H1 (cell line): ENCODE results near the gene TSPAN1. TPM values are rescaled to one million over a fixed set of nuclear protein-coding genes. Genes with fewer than 3 reads are reported as not detected.

Experiments used
- CTCF ChIA-PET: fragments of 300-600 bp; sonication (Branson Sonifier 250); formaldehyde crosslinking; loops from one replicate; lab custom pipeline; 2021; ENCODE audit not compliant: partially characterized antibody; lab: Charles Lee
- POLR2A ChIA-PET: fragments of 300-600 bp; sonication (Branson Sonifier 250); formaldehyde crosslinking; loops from one replicate; lab custom pipeline; 2021; ENCODE audit warnings: inconsistent platforms; ENCODE audit not compliant: partially characterized antibody; lab: Charles Lee
- DNase-seq, 2 experiments: peaks; one replicate each; pipeline versions ENCODE4 v3.0.0 to v3.0.0-alpha.2; 2010 to 2022; ENCODE audit warnings: low spot score in 2 of 2, low read depth in 1 of 2, mixed read lengths in 1 of 2
- FAIRE-seq: peaks from 2 replicates; lab custom pipeline; 2011; peaks lifted over from hg19 to GRCh38; lab: Jason Lieb, UNC
- H2AFZ ChIP-seq: 2 replicates; pipeline ENCODE4 v1.8.1; 2012; ENCODE audit warnings: low read length, inconsistent platforms
- H2AK5ac ChIP-seq: 2 replicates; pipeline ENCODE4 v1.6.1; 2013; ENCODE audit warnings: low read depth, low read length
- H2BK120ac ChIP-seq: replicated peaks from 2 replicates; pipeline ENCODE3; 2013; ENCODE audit warnings: low read depth, low read length, inconsistent platforms
- H2BK12ac ChIP-seq: 2 replicates; pipeline ENCODE4 v1.6.1; 2013; ENCODE audit warnings: low read depth, low read length
- H2BK15ac ChIP-seq: 2 replicates; pipeline ENCODE4 v1.6.1; 2013; ENCODE audit warnings: low read length
- H2BK20ac ChIP-seq: 2 replicates; pipeline ENCODE4 v1.6.1; 2013; ENCODE audit warnings: low read length
- H2BK5ac ChIP-seq: 2 replicates; pipeline ENCODE4 v1.6.1; 2013; ENCODE audit warnings: low read depth, low read length
- H3K14ac ChIP-seq: 2 replicates; pipeline ENCODE4 v1.6.1; 2013; ENCODE audit warnings: inconsistent platforms; ENCODE audit not compliant: insufficient read length
- H3K18ac ChIP-seq: 2 replicates; pipeline ENCODE4 v1.6.1; 2013; ENCODE audit warnings: low read length; ENCODE audit errors: extremely low read depth
- H3K23ac ChIP-seq: 2 replicates; pipeline ENCODE4 v1.6.1; 2013; ENCODE audit warnings: inconsistent platforms; ENCODE audit not compliant: insufficient read length
- H3K23me2 ChIP-seq: 2 replicates; pipeline ENCODE4 v1.6.1; 2013; ENCODE audit warnings: low read depth, low read length
- H3K27ac ChIP-seq: 2 replicates; pipeline ENCODE4 v1.6.1; 2011; ENCODE audit warnings: low read depth, low read length, inconsistent platforms
- H3K27me3 ChIP-seq, 4 experiments: replicated peaks in 1 of 4; 1 replicate in 1 of 4; 2 replicates in 3 of 4; pipeline versions ENCODE4 v1.6.1 to v1.8.1; 2011 to 2013; ENCODE audit warnings: low read length in 3 of 4, mild to moderate bottlenecking in 3 of 4, inconsistent platforms in 2 of 4, mixed read lengths in 2 of 4, moderate library complexity in 1 of 4; ENCODE audit not compliant: control insufficient read depth in 3 of 4, insufficient read depth in 3 of 4; ENCODE audit errors: extremely low read depth in 1 of 4
- H3K36me3 ChIP-seq, 4 experiments: 2 replicates each; pipeline versions ENCODE4 v1.6.1 to v1.8.1; 2011 to 2013; ENCODE audit warnings: mild to moderate bottlenecking in 4 of 4, low read length in 3 of 4, moderate library complexity in 2 of 4, control low read depth in 1 of 4, inconsistent platforms in 1 of 4; ENCODE audit not compliant: insufficient read depth in 4 of 4, control insufficient read depth in 2 of 4
- H3K4ac ChIP-seq: replicated peaks from 2 replicates; pipeline ENCODE3; 2013; ENCODE audit warnings: low read length, low read depth, mixed read lengths, inconsistent platforms; ENCODE audit not compliant: insufficient read length
- H3K4me1 ChIP-seq, 4 experiments: replicated peaks in 1 of 4; 1 replicate in 1 of 4; 2 replicates in 3 of 4; pipeline versions ENCODE4 v1.6.1 to v1.8.1; 2011 to 2013; ENCODE audit warnings: low read length in 3 of 4, inconsistent platforms in 2 of 4, mixed read lengths in 1 of 4; ENCODE audit not compliant: insufficient read depth in 4 of 4, control insufficient read depth in 3 of 4
- H3K4me2 ChIP-seq, 2 experiments: 2 replicates each; pipeline versions ENCODE4 v1.6.1 to v1.8.1; 2011 to 2013; ENCODE audit warnings: low read depth in 2 of 2, low read length in 2 of 2, control low read depth in 1 of 2, inconsistent platforms in 1 of 2, mild to moderate bottlenecking in 1 of 2; ENCODE audit not compliant: insufficient read depth in 1 of 2
- H3K4me3 ChIP-seq, 4 experiments: fragments of 200-600, 300-600 bp in 1 of 4; sonication (generic), shearing (Covaris generic), sonication (Bioruptor Twin) in 1 of 4; 2 replicates each; pipeline versions ENCODE4 v1.5.1 to v1.8.1; 2011 to 2016; ENCODE audit warnings: low read length in 4 of 4, low read depth in 3 of 4, control low read depth in 2 of 4, inconsistent platforms in 2 of 4, mild to moderate bottlenecking in 2 of 4, mixed read lengths in 1 of 4, moderate library complexity in 1 of 4; ENCODE audit not compliant: insufficient read depth in 2 of 4; ENCODE audit errors: extremely low read depth in 1 of 4
- H3K56ac ChIP-seq: replicated peaks from 2 replicates; pipeline ENCODE3; 2013; ENCODE audit warnings: low read depth, mild to moderate bottlenecking, mixed read lengths, low read length, inconsistent platforms; ENCODE audit not compliant: insufficient read length
- H3K79me1 ChIP-seq: 2 replicates; pipeline ENCODE4 v1.6.1; 2013; ENCODE audit warnings: low read depth, low read length, control low read depth
- H3K79me2 ChIP-seq, 2 experiments: 2 replicates each; pipeline versions ENCODE4 v1.6.1 to v1.8.1; 2012 to 2013; ENCODE audit warnings: low read length in 2 of 2, mild to moderate bottlenecking in 2 of 2, inconsistent platforms in 1 of 2; ENCODE audit not compliant: insufficient read depth in 2 of 2, control insufficient read depth in 1 of 2
- H3K9ac ChIP-seq, 4 experiments: replicated peaks in 1 of 4; 1 replicate in 1 of 4; 2 replicates in 3 of 4; pipeline versions ENCODE4 v1.6.1 to v1.8.1; 2011 to 2013; ENCODE audit warnings: low read depth in 3 of 4, low read length in 3 of 4, control low read depth in 2 of 4, mild to moderate bottlenecking in 2 of 4, moderate library complexity in 2 of 4, inconsistent platforms in 1 of 4; ENCODE audit errors: extremely low read depth in 1 of 4
- H3K9me3 ChIP-seq, 2 experiments: 2 replicates each; pipeline versions ENCODE4 v1.6.1 to v1.8.1; 2012 to 2013; ENCODE audit warnings: mild to moderate bottlenecking in 2 of 2, moderate library complexity in 2 of 2, control low read depth in 1 of 2, inconsistent platforms in 1 of 2, low read depth in 1 of 2, low read length in 1 of 2, mixed read lengths in 1 of 2; ENCODE audit not compliant: insufficient read depth in 2 of 2
- H4K20me1 ChIP-seq, 2 experiments: replicated peaks in 1 of 2; 2 replicates each; pipeline versions ENCODE3 to v1.8.1; 2011 to 2013; ENCODE audit warnings: inconsistent platforms in 2 of 2, low read length in 2 of 2, mild to moderate bottlenecking in 1 of 2; ENCODE audit not compliant: insufficient read depth in 2 of 2, control insufficient read depth in 1 of 2
- H4K5ac ChIP-seq: 2 replicates; pipeline ENCODE4 v1.6.1; 2013; ENCODE audit warnings: low read length, low read depth, mixed read lengths, inconsistent platforms; ENCODE audit not compliant: insufficient read length
- H4K8ac ChIP-seq: 2 replicates; pipeline ENCODE4 v1.8.0; 2013; ENCODE audit warnings: mild to moderate bottlenecking, moderate library complexity, low read length, inconsistent platforms; ENCODE audit not compliant: insufficient read depth; ENCODE audit errors: extremely low read depth
- H4K91ac ChIP-seq: replicated peaks from 2 replicates; pipeline ENCODE3; 2013; ENCODE audit warnings: low read length, mixed read lengths, inconsistent platforms; ENCODE audit not compliant: insufficient read length
- CTCF ChIP-seq, 3 experiments: IDR thresholded peaks; 1 replicate in 2 of 3; 2 replicates in 1 of 3; pipeline versions ENCODE4 v1.5.1 to v1.6.1; 2011; ENCODE audit warnings: low read length in 3 of 3, mild to moderate bottlenecking in 3 of 3, inconsistent platforms in 2 of 3, low read depth in 1 of 3, moderate library complexity in 1 of 3; ENCODE audit not compliant: insufficient read depth in 1 of 3; ENCODE audit errors: control extremely low read depth in 1 of 3
- HDAC2 ChIP-seq, 2 experiments: fragments of 300-600 bp in 1 of 2; sonication (generic) in 1 of 2; IDR thresholded peaks; 2 replicates each; pipeline ENCODE4 v1.6.1; 2011 to 2012; ENCODE audit warnings: low read depth in 2 of 2, low read length in 2 of 2, mild to moderate bottlenecking in 2 of 2, moderate library complexity in 2 of 2, borderline replicate concordance in 1 of 2, inconsistent platforms in 1 of 2
- KDM1A ChIP-seq: fragments of 200-600, 300-600 bp; sonication (generic); IDR thresholded peaks from 2 replicates; pipeline ENCODE4 v1.7.1; 2016; ENCODE audit warnings: mild to moderate bottlenecking, low read length, borderline replicate concordance
- POU5F1 ChIP-seq: IDR thresholded peaks from 2 replicates; pipeline ENCODE4 v1.6.1; 2011; ENCODE audit warnings: low read depth, mild to moderate bottlenecking, low read length, moderate library complexity
- SIRT6 ChIP-seq: IDR thresholded peaks from one replicate; pipeline ENCODE4 v1.7.1; 2012; ENCODE audit warnings: low read length, inconsistent platforms
- SUZ12 ChIP-seq: fragments of 200-600 bp; sonication (generic); IDR thresholded peaks from 2 replicates; pipeline ENCODE4 v1.6.1; 2012; ENCODE audit warnings: mild to moderate bottlenecking, inconsistent platforms, low read length, moderate library complexity, mixed read lengths
- TBP ChIP-seq: IDR thresholded peaks from 2 replicates; pipeline ENCODE4 v1.6.1; 2011; ENCODE audit warnings: low read depth, low read length, improper control_type of control experiment
- WGBS, 2 experiments: shearing (Covaris generic) in 1 of 2; methylation state at CpG; one replicate each; pipeline versions ENCODE4 v1.1.6 to v1.1.7; 2013 to 2015; ENCODE audit warnings: low lambda C conversion rate in 2 of 2, mixed read lengths in 2 of 2, inconsistent platforms in 1 of 2, low coverage in 1 of 2, missing lambda C conversion rate in 1 of 2; ENCODE audit not compliant: insufficient replicate concordance in 2 of 2, insufficient coverage in 1 of 2, insufficient read length in 1 of 2; ENCODE audit errors: extremely low coverage in 1 of 2, missing lambda C conversion rate in 1 of 2; 5-methylcytosine and 5-hydroxymethylcytosine counted together
- polyA plus RNA-seq, 7 experiments: library from polyadenylated mRNA; depleted of rRNA in 3 of 7; stranded (reverse) in 5 of 7; unstranded in 2 of 7; fragments of >200 nt in 5 of 7; fragments of 200-250 nt in 2 of 7; gene quantifications; 1 replicate in 5 of 7; 2 replicates in 1 of 7; 4 replicates in 1 of 7; pipeline versions ENCODE4 v1.2.1 to v1.2.3, GENCODE V29; 2011 to 2013; ENCODE audit warnings: missing spikeins in 2 of 7, mixed read lengths in 2 of 7
- total RNA-seq: library from RNA; stranded (reverse); fragmentation: NEBNext Ultra II Directional; extraction: Animal tissue kit (Norgen Biotek cat#: 25700); gene quantifications from 2 replicates; pipeline ENCODE4 v1.2.1, GENCODE V29; 2021

The TSPAN1 gene
- total and polyA plus RNA-seq, 2 of the 8 experiments (the other 6 are each of a cell fraction or from before 2014, with no cell fraction given) = 0.05 TPM; not detected in 1

- WGBS, 2 experiments = 78% methylated on average over 3 of the region's 3 CpGs; no CpG with 5 or more reads in 1 of the 2 experiments
- H3K23me2 ChIP-seq = peaks cover 14% of the 10 kb centered on the region
- TF ChIP-seq POU5F1 (no peak), SUZ12 (no peak), TBP (no peak), KDM1A (no peak), HDAC2 (IDR thresholded peaks at IDR 0.05; ENCODE audit: borderline replicate concordance in 1 of 2, low read depth in 2 of 2, low read length in 2 of 2) (no peak), SIRT6 (no peak), CTCF (IDR thresholded peaks at IDR 0.05; ENCODE audit: control extremely low read depth in 1 of 3, insufficient read depth in 1 of 3, low read depth in 1 of 3, low read length in 3 of 3) (no peak)
- no peak overlapping the region for H3K23ac ChIP-seq
- H4K91ac ChIP-seq = no peak overlapping the region
- H2BK15ac ChIP-seq = no peak overlapping the region
- H3K79me1 ChIP-seq = no peaks in the 10 kb centered on the region
- CTCF ChIA-PET = interaction anchor here (0.5 to 2.3 kb wide), 3 partner anchors 16 to 236 kb away, joined by 5 to 9 read pairs (median 5); no protein-coding TSS in a partner anchor
- no peaks in the 10 kb centered on the region for H4K20me1 ChIP-seq
- no peak overlapping the region for H2BK5ac ChIP-seq
- H3K18ac ChIP-seq = no peak overlapping the region
- no peak overlapping the region for H3K4me3 ChIP-seq
- no peak overlapping the region for H4K8ac ChIP-seq
- H2BK120ac ChIP-seq = no peak overlapping the region
- no peak overlapping the region for H3K56ac ChIP-seq
- H2AFZ ChIP-seq = no peak overlapping the region
- H3K4me2 ChIP-seq = no peak overlapping the region
- no peaks in the 10 kb centered on the region for H3K27me3 ChIP-seq
- H3K9me3 ChIP-seq = no peaks in the 10 kb centered on the region
- DNase-seq = no peak
- no peak overlapping the region for H3K27ac ChIP-seq
- no peak overlapping the region for H3K4ac ChIP-seq
- no peak overlapping the region for H4K5ac ChIP-seq
- peaks cover 0 to 3% (median 1%) of the 10 kb centered on the region in 4 experiments; a peak in 4 of 7 replicates for H3K4me1 ChIP-seq
- FAIRE-seq = no peak
- POLR2A ChIA-PET = interaction anchor here (0.9 to 1.0 kb wide), 2 partner anchors 14 to 16 kb away, joined by 3 read pairs; no protein-coding TSS in a partner anchor
- H3K79me2 ChIP-seq = no peaks in the 10 kb centered on the region; a peak in 1 of 4 replicates
- no peak overlapping the region for H2BK12ac ChIP-seq
- H2BK20ac ChIP-seq = no peak overlapping the region
- H3K36me3 ChIP-seq = no peaks in the 10 kb centered on the region; a peak in 1 of 8 replicates
- no peak overlapping the region for H3K14ac ChIP-seq
- H3K9ac ChIP-seq = no peak overlapping the region
- H2AK5ac ChIP-seq = no peak overlapping the region
These were observed 30.9 kb downstream of the TSPAN1 start for GRCh38 chr1:46205791-46206190.
